Measurements from ENCODE around the gene ADK. TPM values are rescaled to one million over a fixed set of nuclear protein-coding genes. Genes with fewer than 3 reads are reported as not detected.
A peak's percentile ranks its signal among the peaks of the same experiment; 100 is the strongest.

Gene ADK
- polyA plus RNA-seq, 12 donors, result 28.2 to 42.0 (median 36.5) TPM; not detected in 1

- DNase-seq, result no peak
Observed at GRCh38 chr10:74738052-74738451, 587.0 kb downstream of the ADK start.

GRCh38 chr10:74738542-74738941 lies 587.5 kb downstream of the ADK start:
- no peak for DNase-seq

- DNase-seq, result peak; percentile 19
Observed at GRCh38 chr10:74738985-74739567, 588.1 kb downstream of the ADK start.

- DNase-seq, result no peak
Observed at GRCh38 chr10:74743401-74743800, 592.4 kb downstream of the ADK start.

DNA sequence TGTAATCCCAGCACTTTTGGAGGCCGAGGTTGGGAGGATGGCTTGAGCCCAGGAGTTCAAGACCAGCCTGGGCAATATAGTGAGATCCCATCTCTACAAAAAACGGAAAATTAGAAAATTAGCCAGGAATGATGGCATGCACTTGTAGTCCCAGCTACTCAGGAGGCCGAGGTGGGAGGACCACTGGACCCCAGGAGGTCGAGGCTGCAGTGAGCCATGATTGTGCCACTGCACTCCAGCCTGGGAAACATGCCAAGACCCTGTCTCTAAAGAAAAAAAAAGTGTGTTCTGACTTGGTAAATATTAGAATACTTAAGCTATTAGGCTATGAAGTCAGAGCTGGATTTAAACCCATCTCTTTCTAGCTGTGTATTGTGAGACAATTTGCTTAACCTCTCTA lies 594.4 kb downstream of the ADK start:
- no peak for DNase-seq

DNA sequence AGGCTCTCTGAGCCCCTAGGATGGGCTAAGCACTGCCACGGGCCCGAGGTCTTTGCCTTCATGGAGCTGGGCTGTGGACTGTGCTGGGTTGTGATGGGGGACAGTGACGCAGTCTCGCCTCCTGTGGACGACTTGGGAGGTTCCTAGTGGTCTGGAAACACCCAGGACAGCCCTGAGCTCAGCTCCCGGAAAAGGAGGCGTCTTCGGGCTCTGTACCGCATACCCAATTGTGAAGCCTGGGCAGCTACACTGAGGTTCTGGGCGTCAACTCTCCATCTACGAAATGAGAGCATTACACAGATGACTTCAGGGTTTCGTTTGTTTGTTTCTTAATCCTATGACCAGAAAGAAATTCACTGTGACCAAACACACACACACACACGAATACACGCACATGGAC lies 595.8 kb downstream of the ADK start:
- no peak for DNase-seq

- no peak for DNase-seq
Observed at GRCh38 chr10:74748468-74749031, 597.5 kb downstream of the ADK start.

GRCh38 chr10:74750848-74751274 lies 599.8 kb downstream of the ADK start:
- no peak for DNase-seq

- no peak for DNase-seq
Observed at GRCh38 chr10:74752371-74753040, 601.5 kb downstream of the ADK start.

DNA sequence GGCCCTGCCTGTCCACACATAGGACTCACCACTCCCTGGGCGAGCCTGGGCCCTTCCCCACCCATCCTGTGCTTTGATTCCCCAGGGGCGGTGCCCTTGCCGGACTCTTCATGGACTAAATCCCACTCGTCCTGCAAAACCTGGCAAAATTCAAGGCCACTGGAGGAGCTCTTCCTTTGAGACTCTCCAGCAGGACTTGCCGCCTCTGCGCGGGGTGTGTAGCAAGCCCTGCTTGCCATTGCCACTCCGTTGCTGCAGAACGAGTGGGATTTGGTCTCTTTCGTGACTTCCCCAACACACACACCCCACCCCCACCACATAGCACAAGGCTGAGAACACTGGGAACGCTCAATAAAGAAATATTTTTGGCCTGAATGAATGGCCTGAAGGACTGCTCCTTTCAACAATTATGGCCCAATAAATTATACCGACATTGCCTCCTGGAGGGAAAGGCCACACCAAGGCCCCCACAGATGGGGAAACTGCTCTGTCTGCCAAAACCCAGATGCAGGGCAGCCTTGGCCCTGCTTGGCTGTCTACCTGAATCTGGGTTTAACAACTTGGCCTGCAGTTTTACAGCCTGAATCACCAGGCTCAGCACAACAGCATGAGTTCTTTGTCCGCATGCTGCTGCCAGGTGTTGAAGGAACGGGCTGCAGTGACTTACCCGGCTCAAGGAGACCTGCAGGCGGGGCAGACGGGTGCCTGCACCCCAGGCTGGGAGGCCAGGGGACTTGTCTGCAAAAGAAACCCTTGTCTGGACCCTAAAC lies 602.6 kb downstream of the ADK start:
- no peak for DNase-seq

DNA sequence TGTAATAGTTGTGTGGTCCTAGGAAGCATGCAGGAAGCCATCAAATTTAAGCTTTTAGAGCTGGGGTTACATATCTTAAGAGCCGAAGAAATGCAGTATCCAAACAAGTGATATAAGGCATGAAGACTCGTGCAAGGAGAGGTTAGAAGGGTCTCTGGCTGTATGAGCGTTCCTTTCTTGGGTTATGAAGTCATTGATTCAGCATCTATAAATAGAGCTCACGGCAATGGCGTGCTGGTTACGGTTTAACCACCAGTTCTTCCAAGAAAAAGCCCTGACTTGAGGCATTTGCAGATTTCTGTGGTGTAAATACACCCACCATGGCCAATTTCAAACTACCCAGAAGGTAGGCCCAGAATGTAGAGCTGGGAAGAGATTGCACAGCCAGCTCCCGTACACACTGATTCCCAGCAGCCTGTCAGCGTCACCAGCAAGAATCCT lies 603.4 kb downstream of the ADK start:
- DNase-seq, result no peak

- DNase-seq, result no peak
Observed at GRCh38 chr10:74755273-74755672, 604.3 kb downstream of the ADK start.

Other genes with a start within 250 kb of the ADK start
- 10 to 100 TPM in 11 of 12 donors, not detected in 1; 26.2 to 48.1 (median 31.2) TPM for gene PLAU, start 240.1 kb upstream of the ADK start, polyA plus RNA-seq (ENCODE audit: insufficient read length in 12 of 12)
- gene VCL, start 153.1 kb upstream of the ADK start, polyA plus RNA-seq (ENCODE audit: insufficient read length in 12 of 12), result 100 to 1,000 TPM; 107 to 176 (median 147) TPM
- 10 to 100 TPM in 11 of 12 donors, not detected in 1; 34.8 to 49.0 (median 43.6) TPM for gene AP3M1, start 393 bp upstream of the ADK start, polyA plus RNA-seq (ENCODE audit: insufficient read length in 12 of 12)

Data from muscle of arm (tissue), 12 donors.